MM.1S (cell line): ENCODE data around the gene NDST4.

ENCODE experiments used
- EZH2 ChIP-seq: fragments of 300-600 bp; sonication (generic); optimal IDR thresholded peaks from 2 replicates; pipeline ENCODE3; 2017; ENCODE audit warnings: low read depth, mild to moderate bottlenecking, antibody characterized with exemption, low read length, mixed read lengths
- EZH2phosphoT487 ChIP-seq: fragments of 300-600 bp; sonication (generic); IDR thresholded peaks from 2 replicates; pipeline ENCODE4 v1.6.1; 2018; ENCODE audit warnings: antibody characterized with exemption, low read length
- TF ChIP-seq, protein P1 (sequence below): fragments of 300-600 bp; sonication (generic); IDR thresholded peaks from 2 replicates; pipeline ENCODE4 v1.5.1; 2016; ENCODE audit warnings: antibody characterized with exemption, low read length, mixed read lengths

DNA sequence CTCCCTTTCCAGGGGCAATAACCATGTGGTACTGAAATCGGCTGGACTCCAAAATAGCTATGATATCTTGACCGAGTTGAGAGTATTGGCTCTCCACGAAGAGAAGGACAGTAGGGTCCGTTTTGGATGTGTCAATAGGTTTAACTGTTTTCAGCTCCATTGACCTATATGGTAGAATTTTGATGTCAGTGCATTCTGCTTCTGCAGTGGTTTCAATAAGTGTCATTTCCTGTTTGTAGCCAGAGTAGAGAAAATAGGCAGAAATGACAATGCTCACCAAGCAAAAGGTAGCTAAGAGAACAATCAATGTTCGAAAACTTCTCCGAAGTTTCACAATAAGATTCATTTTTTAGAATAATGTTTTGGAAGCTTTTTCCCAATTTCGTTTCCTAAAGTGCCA, 36.7 kb downstream of the NDST4 start:
- TF ChIP-seq, protein P1, sequence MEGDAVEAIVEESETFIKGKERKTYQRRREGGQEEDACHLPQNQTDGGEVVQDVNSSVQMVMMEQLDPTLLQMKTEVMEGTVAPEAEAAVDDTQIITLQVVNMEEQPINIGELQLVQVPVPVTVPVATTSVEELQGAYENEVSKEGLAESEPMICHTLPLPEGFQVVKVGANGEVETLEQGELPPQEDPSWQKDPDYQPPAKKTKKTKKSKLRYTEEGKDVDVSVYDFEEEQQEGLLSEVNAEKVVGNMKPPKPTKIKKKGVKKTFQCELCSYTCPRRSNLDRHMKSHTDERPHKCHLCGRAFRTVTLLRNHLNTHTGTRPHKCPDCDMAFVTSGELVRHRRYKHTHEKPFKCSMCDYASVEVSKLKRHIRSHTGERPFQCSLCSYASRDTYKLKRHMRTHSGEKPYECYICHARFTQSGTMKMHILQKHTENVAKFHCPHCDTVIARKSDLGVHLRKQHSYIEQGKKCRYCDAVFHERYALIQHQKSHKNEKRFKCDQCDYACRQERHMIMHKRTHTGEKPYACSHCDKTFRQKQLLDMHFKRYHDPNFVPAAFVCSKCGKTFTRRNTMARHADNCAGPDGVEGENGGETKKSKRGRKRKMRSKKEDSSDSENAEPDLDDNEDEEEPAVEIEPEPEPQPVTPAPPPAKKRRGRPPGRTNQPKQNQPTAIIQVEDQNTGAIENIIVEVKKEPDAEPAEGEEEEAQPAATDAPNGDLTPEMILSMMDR: no peak
- TF ChIP-seq EZH2phosphoT487: no peak
- no peak for TF ChIP-seq EZH2
